IMR-90 (cell line): Measurements from ENCODE around the gene TENM4. TPM values are rescaled to one million over a fixed set of nuclear protein-coding genes. Genes with fewer than 3 reads are reported as not detected.

Experiments
- ATAC-seq: fragments of 200-7000 bp; cut with Tn5 transposase; 2 replicates; pipeline ENCODE4 v1.9.1; 2020; ENCODE audit warnings: low read depth, mild to moderate bottlenecking, moderate library complexity
- BruUV-seq: library from RNA; stranded (reverse); fragments of 400-500 nt; replicated peaks from 2 replicates; lab custom pipeline; 2021; lab: Mats Ljungman, UMichigan
- CTCF ChIA-PET: fragments of 300-600 bp; formaldehyde crosslinking; extraction: SDS; loops from one replicate; lab custom pipeline; 2021; ENCODE audit warnings: antibody characterized with exemption; lab: Yijun Ruan, JAX
- POLR2A ChIA-PET: fragments of 300-600 bp; sonication (Branson Sonifier 250); formaldehyde crosslinking; loops from one replicate; lab custom pipeline; 2022; ENCODE audit warnings: antibody characterized with exemption; ENCODE audit not compliant: unreplicated experiment; lab: Charles Lee
- DNase-seq: peaks from one replicate; pipeline ENCODE4 v3.0.0; 2013
- H2AFZ ChIP-seq: replicated peaks from 2 replicates; pipeline ENCODE3; 2013; ENCODE audit warnings: low read length, mild to moderate bottlenecking; ENCODE audit not compliant: poor library complexity
- H2AK5ac ChIP-seq: 2 replicates; pipeline ENCODE4 v1.6.1; 2013; ENCODE audit warnings: low read depth, low read length, inconsistent platforms
- H2AK9ac ChIP-seq: replicated peaks from 2 replicates; pipeline ENCODE3; 2013; ENCODE audit warnings: mild to moderate bottlenecking, low read depth, low read length, moderate library complexity; ENCODE audit not compliant: poor library complexity
- H2BK120ac ChIP-seq: 2 replicates; pipeline ENCODE4 v1.6.1; 2013; ENCODE audit warnings: low read depth, low read length, inconsistent platforms
- H2BK15ac ChIP-seq: 3 replicates; pipeline ENCODE4 v1.6.1; 2013; ENCODE audit warnings: low read depth, low read length, inconsistent platforms
- H2BK20ac ChIP-seq: 2 replicates; pipeline ENCODE4 v1.6.1; 2013; ENCODE audit warnings: low read depth, mild to moderate bottlenecking, inconsistent platforms, low read length, moderate library complexity
- H2BK5ac ChIP-seq: 2 replicates; pipeline ENCODE4 v1.6.1; 2013; ENCODE audit warnings: mild to moderate bottlenecking, low read depth, low read length, inconsistent platforms; ENCODE audit not compliant: poor library complexity, severe bottlenecking
- H3K14ac ChIP-seq: replicated peaks from 2 replicates; pipeline ENCODE4 v1.6.1; 2013; ENCODE audit warnings: low read depth, low read length, inconsistent platforms
- H3K18ac ChIP-seq: 2 replicates; pipeline ENCODE4 v1.6.1; 2013; ENCODE audit warnings: low read depth, low read length, control low read depth
- H3K23ac ChIP-seq: 2 replicates; pipeline ENCODE4 v1.6.1; 2013; ENCODE audit warnings: low read depth, low read length, inconsistent platforms
- H3K27ac ChIP-seq: 2 replicates; pipeline ENCODE4 v1.5.1; 2013; ENCODE audit warnings: mild to moderate bottlenecking, control low read depth, low read length; ENCODE audit not compliant: insufficient read depth
- H3K27me3 ChIP-seq: 2 replicates; pipeline ENCODE4 v1.6.1; 2013; ENCODE audit warnings: low read length; ENCODE audit not compliant: control insufficient read depth, insufficient read depth
- H3K36me3 ChIP-seq: 2 replicates; pipeline ENCODE4 v1.6.1; 2013; ENCODE audit warnings: low read length, mixed read lengths; ENCODE audit not compliant: control insufficient read depth, insufficient read depth
- H3K4ac ChIP-seq: 2 replicates; pipeline ENCODE4 v1.6.1; 2013; ENCODE audit warnings: low read depth, low read length, inconsistent platforms
- H3K4me1 ChIP-seq: 2 replicates; pipeline ENCODE4 v1.6.1; 2013; ENCODE audit warnings: low read length, mixed read lengths; ENCODE audit not compliant: control insufficient read depth, insufficient read depth
- H3K4me2 ChIP-seq: 2 replicates; pipeline ENCODE4 v1.6.1; 2013; ENCODE audit warnings: low read depth, mild to moderate bottlenecking, control low read depth, low read length, moderate library complexity
- H3K4me3 ChIP-seq: 2 replicates; pipeline ENCODE4 v1.5.1; 2013; ENCODE audit warnings: low read depth, mild to moderate bottlenecking, control low read depth, low read length, moderate library complexity; ENCODE audit not compliant: insufficient read depth
- H3K56ac ChIP-seq: 2 replicates; pipeline ENCODE4 v1.6.1; 2013; ENCODE audit warnings: low read length, inconsistent platforms; ENCODE audit not compliant: insufficient read depth; ENCODE audit errors: extremely low read depth
- H3K79me1 ChIP-seq, 2 experiments: 2 replicates each; pipeline ENCODE4 v1.6.1; 2013; ENCODE audit warnings: low read length in 2 of 2, inconsistent platforms in 1 of 2, low read depth in 1 of 2
- H3K9ac ChIP-seq: 2 replicates; pipeline ENCODE4 v1.6.1; 2013; ENCODE audit warnings: low read depth, low read length, control low read depth
- H3K9me1 ChIP-seq: 2 replicates; pipeline ENCODE4 v1.6.1; 2013; ENCODE audit warnings: low read length, inconsistent platforms; ENCODE audit not compliant: insufficient read depth
- H3K9me3 ChIP-seq: 2 replicates; pipeline ENCODE4 v1.6.1; 2013; ENCODE audit warnings: low read length; ENCODE audit not compliant: control insufficient read depth, insufficient read depth
- H4K20me1 ChIP-seq: 2 replicates; pipeline ENCODE4 v1.6.1; 2013; ENCODE audit warnings: low read length, inconsistent platforms; ENCODE audit not compliant: insufficient read depth
- H4K5ac ChIP-seq: 2 replicates; pipeline ENCODE4 v1.6.1; 2013; ENCODE audit warnings: mild to moderate bottlenecking, low read depth, low read length, control low read depth
- H4K8ac ChIP-seq, 2 experiments: 2 replicates each; pipeline ENCODE4 v1.6.1; 2013; ENCODE audit warnings: low read depth in 2 of 2, low read length in 2 of 2, control low read depth in 1 of 2, inconsistent platforms in 1 of 2
- H4K91ac ChIP-seq: 2 replicates; pipeline ENCODE4 v1.6.1; 2013; ENCODE audit warnings: low read depth, low read length, inconsistent platforms; ENCODE audit not compliant: insufficient read depth
- BHLHE40 ChIP-seq: fragments of 150-350 bp; IDR thresholded peaks from 2 replicates; pipeline ENCODE4 v1.6.1; 2016; ENCODE audit warnings: mild to moderate bottlenecking, low read depth, low read length
- CEBPB ChIP-seq: IDR thresholded peaks from 2 replicates; pipeline ENCODE4 v1.6.1; 2012; ENCODE audit warnings: low read depth, low read length, improper control_type of control experiment
- CHD1 ChIP-seq: IDR thresholded peaks from 2 replicates; pipeline ENCODE4 v1.6.1; 2012; ENCODE audit warnings: low read depth, low read length, improper control_type of control experiment
- FOS ChIP-seq: fragments of 150-350 bp; IDR thresholded peaks from 2 replicates; pipeline ENCODE4 v1.6.1; 2016; ENCODE audit warnings: low read depth, low read length
- MAFK ChIP-seq: IDR thresholded peaks from 2 replicates; pipeline ENCODE4 v1.6.1; 2012; ENCODE audit warnings: low read depth, low read length, improper control_type of control experiment
- MAZ ChIP-seq: IDR thresholded peaks from 2 replicates; pipeline ENCODE4 v1.6.1; 2012; ENCODE audit warnings: low read depth, mild to moderate bottlenecking, low read length, improper control_type of control experiment, moderate library complexity, borderline replicate concordance
- MXI1 ChIP-seq: IDR thresholded peaks from 2 replicates; pipeline ENCODE4 v1.6.1; 2012; ENCODE audit warnings: low read depth, mild to moderate bottlenecking, low read length, moderate library complexity, borderline replicate concordance
- NFE2L2 ChIP-seq: fragments of 150-350 bp; IDR thresholded peaks from 2 replicates; pipeline ENCODE4 v1.6.1; 2016; ENCODE audit warnings: low read depth, mild to moderate bottlenecking, low read length
- POLR2A ChIP-seq: IDR thresholded peaks from 2 replicates; pipeline ENCODE4 v1.6.1; 2012; ENCODE audit warnings: mild to moderate bottlenecking, low read depth, low read length
- RAD21 ChIP-seq: IDR thresholded peaks from 2 replicates; pipeline ENCODE4 v1.6.1; 2012; ENCODE audit warnings: low read length, improper control_type of control experiment
- RCOR1 ChIP-seq: IDR thresholded peaks from 2 replicates; pipeline ENCODE4 v1.6.1; 2012; ENCODE audit warnings: mild to moderate bottlenecking, low read length, improper control_type of control experiment; ENCODE audit not compliant: insufficient replicate concordance
- RFX5 ChIP-seq: IDR thresholded peaks from 2 replicates; pipeline ENCODE4 v1.8.0; 2012; ENCODE audit warnings: low read depth, mild to moderate bottlenecking, low read length, moderate library complexity
- SMC3 ChIP-seq: fragments of 150-350 bp; IDR thresholded peaks from 2 replicates; pipeline ENCODE4 v1.6.1; 2016; ENCODE audit warnings: low read depth, mild to moderate bottlenecking, antibody characterized with exemption, low read length, moderate library complexity
- WGBS, 2 experiments: methylation state at CpG; one replicate each; pipeline versions ENCODE4 v1.1.5 to v1.1.7; 2013; ENCODE audit warnings: missing lambda C conversion rate in 2 of 2; ENCODE audit not compliant: insufficient read length in 1 of 2; ENCODE audit errors: extremely low coverage in 2 of 2; 5-methylcytosine and 5-hydroxymethylcytosine counted together
- dilution Hi-C: fragments of 300-500 bp; cut with HindIII; formaldehyde crosslinking; loops from one replicate; pipeline ENCODE4 v1.14.3; 2018; ENCODE audit warnings: low sequenced_read_pairs; ENCODE audit not compliant: unreplicated experiment
- in situ Hi-C: fragments of 300-500 bp; cut with MboI; formaldehyde crosslinking; loops from 3 replicates; pipeline ENCODE4 v1.14.3; 2019; ENCODE audit warnings: low sequenced_read_pairs, inconsistent platforms, mixed read lengths
- intact Hi-C: fragments of 100-400 bp; cut with micrococcal nuclease; formaldehyde crosslinking; loops from 2 replicates; pipeline ENCODE4 v1.10.0; 2022
- polyA plus RNA-seq, 3 experiments: library from polyadenylated mRNA; depleted of rRNA; stranded (reverse); fragments of >200 nt; gene quantifications; 2 replicates each; pipeline ENCODE4 v1.2.3, GENCODE V29; 2012; ENCODE audit warnings: low replicate concordance in 1 of 3
- total RNA-seq: library from RNA; depleted of rRNA; stranded (reverse); fragments of >200 nt; gene quantifications from 2 replicates; pipeline ENCODE4 v1.2.3, GENCODE V29; 2012
- TF ChIP-seq, protein P1 (sequence below): fragments of 150-350 bp; IDR thresholded peaks from 2 replicates; pipeline ENCODE4 v1.6.1; 2016; ENCODE audit warnings: low read depth, mild to moderate bottlenecking, low read length, moderate library complexity, borderline replicate concordance
- TF ChIP-seq, protein P2 (sequence below): fragments of 150-350 bp; IDR thresholded peaks from 2 replicates; pipeline ENCODE4 v1.6.1; 2017; ENCODE audit warnings: mild to moderate bottlenecking, antibody characterized with exemption, low read length, low read depth
- TF ChIP-seq, protein P3 (sequence below): conservative IDR thresholded peaks from 2 replicates; pipeline ENCODE4 v1.5.1; 2012; ENCODE audit warnings: mild to moderate bottlenecking, low read depth, low read length, improper control_type of control experiment

Gene TENM4
- total and polyA plus RNA-seq, 2 of the 4 experiments (the other 2 are of a cell fraction): 7.4 to 9.0 TPM

DNA sequence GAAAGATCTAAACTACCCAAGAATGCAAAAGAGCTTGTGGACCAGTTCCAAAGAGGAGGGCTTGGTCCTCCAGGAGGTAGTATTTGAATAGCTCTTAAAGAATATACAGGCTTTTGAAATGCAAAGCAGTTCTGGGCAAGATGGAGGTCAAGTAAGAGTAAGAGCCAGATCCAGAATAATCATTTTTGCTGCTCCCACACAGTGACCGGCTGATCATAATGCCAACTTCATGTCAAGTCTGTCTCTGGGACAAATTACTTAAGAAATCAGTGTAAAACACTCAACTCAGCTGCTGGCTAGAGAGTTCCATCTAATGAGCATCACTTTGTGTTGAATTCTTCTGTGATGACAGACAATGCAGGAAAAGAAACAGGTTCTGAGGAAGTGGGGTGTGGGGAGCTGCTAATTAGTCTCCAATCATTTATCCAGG lies 615.2 kb downstream of the TENM4 start:
- Histone ChIP-seq H3K27ac (peak overlapping the region; percentile 43; the same call in 1 of the 2 replicates), H3K4me1 (peaks cover 8% of the 10 kb centered on the region), H3K9me1 (peaks cover 2% of the 10 kb centered on the region), H3K79me1 (no peaks in the 10 kb centered on the region), H2AK9ac (no peak overlapping the region), H3K14ac (no peak overlapping the region), H2BK120ac (no peak overlapping the region), H2BK20ac (no peak overlapping the region), H3K27me3 (no peaks in the 10 kb centered on the region), H3K4me2 (no peak overlapping the region), H3K9me3 (no peaks in the 10 kb centered on the region), H4K91ac (no peak overlapping the region), H2BK5ac (no peak overlapping the region), H3K4me3 (no peak overlapping the region), H2BK15ac (no peak overlapping the region), H3K18ac (peak overlapping the region; percentile 8; the same call in 1 of the 2 replicates), H4K5ac (no peak overlapping the region), H3K56ac (no peak overlapping the region), H3K23ac (no peak overlapping the region), H4K20me1 (no peaks in the 10 kb centered on the region), H3K4ac (no peak overlapping the region; the same call in 1 of the 2 replicates), H4K8ac (no peak overlapping the region), H2AFZ (no peak overlapping the region), H3K36me3 (no peaks in the 10 kb centered on the region), H2AK5ac (no peak overlapping the region), H3K9ac (no peak overlapping the region)
- DNase-seq (peak; percentile 26), ATAC-seq (peak; percentile 30)
- in situ Hi-C loops (no loop called here), dilution Hi-C loops (no loop called here), intact Hi-C loops (no loop called here)
- WGBS, 2 experiments: no CpG with 5 or more reads among the region's 1 CpG
- TF ChIP-seq SMC3: no peak
- no peak for TF ChIP-seq RFX5
- TF ChIP-seq, protein P1, sequence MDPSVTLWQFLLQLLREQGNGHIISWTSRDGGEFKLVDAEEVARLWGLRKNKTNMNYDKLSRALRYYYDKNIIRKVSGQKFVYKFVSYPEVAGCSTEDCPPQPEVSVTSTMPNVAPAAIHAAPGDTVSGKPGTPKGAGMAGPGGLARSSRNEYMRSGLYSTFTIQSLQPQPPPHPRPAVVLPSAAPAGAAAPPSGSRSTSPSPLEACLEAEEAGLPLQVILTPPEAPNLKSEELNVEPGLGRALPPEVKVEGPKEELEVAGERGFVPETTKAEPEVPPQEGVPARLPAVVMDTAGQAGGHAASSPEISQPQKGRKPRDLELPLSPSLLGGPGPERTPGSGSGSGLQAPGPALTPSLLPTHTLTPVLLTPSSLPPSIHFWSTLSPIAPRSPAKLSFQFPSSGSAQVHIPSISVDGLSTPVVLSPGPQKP: no peak
- no peak for TF ChIP-seq RAD21
- TF ChIP-seq, protein P2, sequence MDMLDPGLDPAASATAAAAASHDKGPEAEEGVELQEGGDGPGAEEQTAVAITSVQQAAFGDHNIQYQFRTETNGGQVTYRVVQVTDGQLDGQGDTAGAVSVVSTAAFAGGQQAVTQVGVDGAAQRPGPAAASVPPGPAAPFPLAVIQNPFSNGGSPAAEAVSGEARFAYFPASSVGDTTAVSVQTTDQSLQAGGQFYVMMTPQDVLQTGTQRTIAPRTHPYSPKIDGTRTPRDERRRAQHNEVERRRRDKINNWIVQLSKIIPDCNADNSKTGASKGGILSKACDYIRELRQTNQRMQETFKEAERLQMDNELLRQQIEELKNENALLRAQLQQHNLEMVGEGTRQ: no peak
- TF ChIP-seq MAFK: no peak
- TF ChIP-seq, protein P3, sequence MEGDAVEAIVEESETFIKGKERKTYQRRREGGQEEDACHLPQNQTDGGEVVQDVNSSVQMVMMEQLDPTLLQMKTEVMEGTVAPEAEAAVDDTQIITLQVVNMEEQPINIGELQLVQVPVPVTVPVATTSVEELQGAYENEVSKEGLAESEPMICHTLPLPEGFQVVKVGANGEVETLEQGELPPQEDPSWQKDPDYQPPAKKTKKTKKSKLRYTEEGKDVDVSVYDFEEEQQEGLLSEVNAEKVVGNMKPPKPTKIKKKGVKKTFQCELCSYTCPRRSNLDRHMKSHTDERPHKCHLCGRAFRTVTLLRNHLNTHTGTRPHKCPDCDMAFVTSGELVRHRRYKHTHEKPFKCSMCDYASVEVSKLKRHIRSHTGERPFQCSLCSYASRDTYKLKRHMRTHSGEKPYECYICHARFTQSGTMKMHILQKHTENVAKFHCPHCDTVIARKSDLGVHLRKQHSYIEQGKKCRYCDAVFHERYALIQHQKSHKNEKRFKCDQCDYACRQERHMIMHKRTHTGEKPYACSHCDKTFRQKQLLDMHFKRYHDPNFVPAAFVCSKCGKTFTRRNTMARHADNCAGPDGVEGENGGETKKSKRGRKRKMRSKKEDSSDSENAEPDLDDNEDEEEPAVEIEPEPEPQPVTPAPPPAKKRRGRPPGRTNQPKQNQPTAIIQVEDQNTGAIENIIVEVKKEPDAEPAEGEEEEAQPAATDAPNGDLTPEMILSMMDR: no peak
- TF ChIP-seq CHD1: no peak
- no peak for TF ChIP-seq NFE2L2
- no peak for TF ChIP-seq FOS
- no peak for TF ChIP-seq POLR2A
- no peak for TF ChIP-seq MAZ
- TF ChIP-seq MXI1: no peak
- no peak for TF ChIP-seq BHLHE40
- no peak for TF ChIP-seq CEBPB
- no peak for TF ChIP-seq RCOR1
- no TSS peak for BruUV-seq
- ChIA-PET CTCF (no interaction called here), POLR2A (no interaction called here)
